GM12878 (cell line): ENCODE data around the gene CENPQ. TPM values are rescaled to one million over a fixed set of nuclear protein-coding genes. Genes with fewer than 3 reads are reported as not detected.

Experiments used
- ATAC-seq: fragments of 200-7000 bp; cut with Tn5 transposase; 3 replicates; pipeline ENCODE4 v1.9.1; 2020; ENCODE audit warnings: mild to moderate bottlenecking, moderate library complexity
- BruUV-seq: library from RNA; stranded (reverse); fragments of 400-500 nt; replicated peaks from 2 replicates; lab custom pipeline; 2021; lab: Mats Ljungman, UMichigan
- CTCF ChIA-PET: fragments of 300-600 bp; sonication (Branson Sonifier 250); formaldehyde crosslinking; extraction: SDS; loops from one replicate; lab custom pipeline; 2021; ENCODE audit warnings: inconsistent platforms; lab: Yijun Ruan, JAX
- POLR2A ChIA-PET: fragments of 350-600 bp; formaldehyde crosslinking; extraction: SDS; loops from one replicate; lab custom pipeline; 2021; ENCODE audit warnings: inconsistent platforms; lab: Charles Lee
- RAD21 ChIA-PET: fragments of 300-600 bp; sonication (Branson Sonifier 250); formaldehyde crosslinking; loops from one replicate; lab custom pipeline; 2023; ENCODE audit warnings: antibody characterized with exemption; ENCODE audit not compliant: unreplicated experiment; lab: Charles Lee
- SMC1A ChIA-PET: fragments of 300-600 bp; sonication (Branson Sonifier 250); formaldehyde crosslinking; loops from one replicate; lab custom pipeline; 2023; ENCODE audit not compliant: unreplicated experiment, uncharacterized antibody; lab: Charles Lee
- DNase-seq: peaks from one replicate; pipeline ENCODE4 v3.0.0-alpha.2; 2011; ENCODE audit warnings: low read depth, low spot score
- FAIRE-seq: peaks from 3 replicates; lab custom pipeline; 2011; peaks lifted over from hg19 to GRCh38; lab: Jason Lieb, UNC
- H2AFZ ChIP-seq: 2 replicates; pipeline ENCODE4 v1.6.0; 2011; ENCODE audit warnings: low read depth, low read length, control low read depth; ENCODE audit not compliant: control insufficient read depth
- H3K27ac ChIP-seq: 2 replicates; pipeline ENCODE4 v1.5.1; 2011; ENCODE audit warnings: control low read depth; ENCODE audit not compliant: control insufficient read depth, insufficient read depth
- H3K27me3 ChIP-seq, 2 experiments: replicated peaks in 1 of 2; 2 replicates each; pipeline versions ENCODE4 v1.6.0 to v1.6.1; 2011; ENCODE audit warnings: low read length in 1 of 2; ENCODE audit not compliant: control insufficient read depth in 2 of 2, insufficient read depth in 2 of 2
- H3K36me3 ChIP-seq, 2 experiments: 2 replicates each; pipeline ENCODE4 v1.5.1; 2011; ENCODE audit warnings: low read length in 1 of 2; ENCODE audit not compliant: control insufficient read depth in 2 of 2, insufficient read depth in 2 of 2
- H3K4me1 ChIP-seq: 2 replicates; pipeline ENCODE4 v1.6.1; 2011; ENCODE audit warnings: mild to moderate bottlenecking, low read length, moderate library complexity, mixed read lengths; ENCODE audit not compliant: control insufficient read depth, insufficient read depth
- H3K4me2 ChIP-seq: 2 replicates; pipeline ENCODE4 v1.6.0; 2011; ENCODE audit warnings: control low read depth; ENCODE audit not compliant: control insufficient read depth, insufficient read depth
- H3K4me3 ChIP-seq: fragments of 200-600 bp; sonication (generic); 2 replicates; pipeline ENCODE4 v1.5.1; 2016
- H3K79me2 ChIP-seq: 2 replicates; pipeline ENCODE4 v1.6.0; 2011; ENCODE audit warnings: low read length; ENCODE audit not compliant: control insufficient read depth, insufficient read depth
- H3K9ac ChIP-seq: 2 replicates; pipeline ENCODE4 v1.8.0; 2011; ENCODE audit warnings: low read length, control low read depth, mixed read lengths; ENCODE audit not compliant: control insufficient read depth, insufficient read depth
- H3K9me3 ChIP-seq: replicated peaks from 3 replicates; pipeline ENCODE4 v1.5.1; 2011; ENCODE audit warnings: mild to moderate bottlenecking, low read length; ENCODE audit not compliant: control insufficient read depth, insufficient read depth
- H4K20me1 ChIP-seq: 2 replicates; pipeline ENCODE4 v1.6.0; 2011; ENCODE audit not compliant: control insufficient read depth, insufficient read depth
- ATF3 ChIP-seq: IDR thresholded peaks from 2 replicates; pipeline ENCODE4 v1.6.1; 2011; ENCODE audit warnings: low read depth, mild to moderate bottlenecking, low read length, moderate library complexity, borderline replicate concordance; ENCODE audit errors: extremely low read depth
- CHD2 ChIP-seq: IDR thresholded peaks from 2 replicates; pipeline ENCODE4 v1.6.1; 2011; ENCODE audit warnings: low read depth, low read length, improper control_type of control experiment, borderline replicate concordance
- CREB1 ChIP-seq: IDR thresholded peaks from 2 replicates; pipeline ENCODE4 v1.6.1; 2012; ENCODE audit warnings: low read depth, mild to moderate bottlenecking, inconsistent platforms
- CREM ChIP-seq: IDR thresholded peaks from 2 replicates; pipeline ENCODE4 v1.6.1; 2014; ENCODE audit warnings: antibody characterized with exemption, low read depth
- ETV6 ChIP-seq, 2 experiments: fragments of 450-650 bp in 1 of 2; IDR thresholded peaks in 1 of 2; conservative IDR thresholded peaks in 1 of 2; 2 replicates each; pipeline ENCODE4 v1.6.1; 2014; ENCODE audit warnings: antibody characterized with exemption in 1 of 2, borderline replicate concordance in 1 of 2, low read depth in 1 of 2, mild to moderate bottlenecking in 1 of 2, moderate library complexity in 1 of 2
- EZH2 ChIP-seq: IDR thresholded peaks from 2 replicates; pipeline ENCODE4 v1.6.1; 2012; ENCODE audit warnings: low read depth, mild to moderate bottlenecking, control low read depth, inconsistent platforms, low read length, borderline replicate concordance; ENCODE audit not compliant: control insufficient read depth
- JUND ChIP-seq: IDR thresholded peaks from 2 replicates; pipeline ENCODE4 v1.6.1; 2012; ENCODE audit warnings: low read depth, mild to moderate bottlenecking, low read length, improper control_type of control experiment, moderate library complexity
- KAT2A ChIP-seq: conservative IDR thresholded peaks from 2 replicates; pipeline ENCODE4 v1.6.1; 2011; ENCODE audit warnings: low read depth, low read length; ENCODE audit not compliant: control insufficient read depth
- MEF2B ChIP-seq: fragments of 450-650 bp; IDR thresholded peaks from 2 replicates; pipeline ENCODE4 v1.6.1; 2018; ENCODE audit warnings: mild to moderate bottlenecking, moderate library complexity; ENCODE audit not compliant: partially characterized antibody, poor library complexity, severe bottlenecking
- MYC ChIP-seq: IDR thresholded peaks from 2 replicates; pipeline ENCODE4 v1.6.1; 2011; ENCODE audit warnings: mild to moderate bottlenecking, low read length, moderate library complexity, inconsistent platforms; ENCODE audit not compliant: insufficient read depth, insufficient replicate concordance, insufficient read length, severe bottlenecking
- NBN ChIP-seq: fragments of 450-650 bp; IDR thresholded peaks from 2 replicates; pipeline ENCODE4 v1.6.1; 2016
- SIX5 ChIP-seq: IDR thresholded peaks from 2 replicates; pipeline ENCODE4 v1.6.1; 2011; ENCODE audit warnings: mild to moderate bottlenecking, low read depth, low read length, moderate library complexity; ENCODE audit not compliant: severe bottlenecking
- STAT3 ChIP-seq: IDR thresholded peaks from 2 replicates; pipeline ENCODE4 v1.6.1; 2011; ENCODE audit warnings: low read depth, low read length, improper control_type of control experiment
- ZBED1 ChIP-seq: IDR thresholded peaks from 2 replicates; pipeline ENCODE4 v1.6.1; 2016; ENCODE audit warnings: borderline replicate concordance
- ZNF217 ChIP-seq: fragments of 450-650 bp; IDR thresholded peaks from 2 replicates; pipeline ENCODE4 v1.6.1; 2017; ENCODE audit warnings: antibody characterized with exemption, mild to moderate bottlenecking
- WGBS: methylation state at CpG from one replicate; pipeline ENCODE4 v1.1.6; 2016; ENCODE audit warnings: low lambda C conversion rate; ENCODE audit not compliant: insufficient replicate concordance, insufficient coverage; ENCODE audit errors: missing lambda C conversion rate; 5-methylcytosine and 5-hydroxymethylcytosine counted together
- in situ Hi-C: fragments of 300-500 bp; cut with MboI; formaldehyde crosslinking; loops from 9 replicates; pipeline ENCODE4 v1.14.3; 2018; ENCODE audit warnings: mixed read lengths
- intact Hi-C: fragments of 100-400 bp; cut with micrococcal nuclease; formaldehyde crosslinking; loops from one replicate; pipeline ENCODE4 v1.14.2; 2022; ENCODE audit not compliant: unreplicated experiment
- polyA plus RNA-seq, 11 experiments: library from polyadenylated mRNA; depleted of rRNA in 4 of 11; unstranded in 6 of 11; stranded (reverse) in 5 of 11; fragments of >200 nt; fragmentation: Nextera tagmentation in 4 of 11; fragmentation: Illumina TruSeq in 1 of 11; extraction: Ambion mirVana in 4 of 11; extraction: Trizol in 1 of 11; gene quantifications; 1 replicate in 1 of 11; 2 replicates in 10 of 11; pipeline versions ENCODE4 v1.2.1 to v1.2.3, GENCODE V29; 2011 to 2016; ENCODE audit warnings: inconsistent platforms in 2 of 11, missing spikeins in 2 of 11, low read depth in 1 of 11
- total RNA-seq, 4 experiments: library from RNA; depleted of rRNA in 3 of 4; stranded (reverse); fragments of >200 nt in 3 of 4; fragmentation: Illumina TruSeq in 1 of 4; extraction: Trizol in 1 of 4; gene quantifications; 2 replicates each; pipeline versions ENCODE4 v1.2.1 to v1.2.3, GENCODE V29; 2013 to 2021
- TF ChIP-seq, protein P1 (sequence below): IDR thresholded peaks from 2 replicates; pipeline ENCODE4 v1.6.1; 2012; ENCODE audit warnings: low read depth, low read length, improper control_type of control experiment

Gene CENPQ
- total and polyA plus RNA-seq, 10 of the 15 experiments (the other 5 are each of a cell fraction or from before 2014, with no cell fraction given): 7.4 to 34.2 (median 17.8) TPM

- H2AFZ ChIP-seq: peak overlapping the region; percentile 63
- ATAC-seq: no peak
- peaks cover 36% of the 10 kb centered on the region for H3K79me2 ChIP-seq
- H3K27ac ChIP-seq: peak overlapping the region; percentile 80
- peaks cover 4% of the 10 kb centered on the region; the same call in 1 of the 2 replicates for H3K4me1 ChIP-seq
- SMC1A ChIA-PET: interaction anchor here (0.7 to 1.2 kb wide), 2 partner anchors 9 to 12 kb away, joined by 4 to 5 read pairs; no protein-coding TSS in a partner anchor
- H3K4me3 ChIP-seq: peak overlapping the region; percentile 92
- TF ChIP-seq JUND (no peak), KAT2A (no peak), ZBED1 (no peak), CREM (no peak), ETV6 (conservative IDR thresholded peaks at IDR 0.05 in 1 of 2, IDR thresholded peaks at IDR 0.05 in 1 of 2; ENCODE audit: borderline replicate concordance in 1 of 2, low read depth in 1 of 2) (no peak), CREB1 (0 out of 2 replicates have a peak, but pooled peaks have one; percentile 15), MEF2B (no peak)
- H3K9me3 ChIP-seq: no peaks in the 10 kb centered on the region
- CTCF ChIA-PET: interaction anchor here (1.4 kb wide), 1 partner anchor 9 kb away, joined by 7 read pairs; no protein-coding TSS in a partner anchor
- no TSS peak for BruUV-seq
- POLR2A ChIA-PET: no interaction called here
- in situ Hi-C loops: no loop called here
- H3K27me3 ChIP-seq: no peaks in the 10 kb centered on the region
- DNase-seq: no peak
- no peaks in the 10 kb centered on the region for H3K36me3 ChIP-seq
- H3K9ac ChIP-seq: peak overlapping the region; percentile 89
- FAIRE-seq: no peak
- WGBS: 32% methylated on average over 3 of the region's 3 CpGs
- intact Hi-C loops: no loop called here
- H3K4me2 ChIP-seq: peak overlapping the region; percentile 86
- no peaks in the 10 kb centered on the region for H4K20me1 ChIP-seq
- RAD21 ChIA-PET: no interaction called here
Measured at GRCh38 chr6:49462071-49462470, 1.1 kb upstream of the CENPQ start.

DNA sequence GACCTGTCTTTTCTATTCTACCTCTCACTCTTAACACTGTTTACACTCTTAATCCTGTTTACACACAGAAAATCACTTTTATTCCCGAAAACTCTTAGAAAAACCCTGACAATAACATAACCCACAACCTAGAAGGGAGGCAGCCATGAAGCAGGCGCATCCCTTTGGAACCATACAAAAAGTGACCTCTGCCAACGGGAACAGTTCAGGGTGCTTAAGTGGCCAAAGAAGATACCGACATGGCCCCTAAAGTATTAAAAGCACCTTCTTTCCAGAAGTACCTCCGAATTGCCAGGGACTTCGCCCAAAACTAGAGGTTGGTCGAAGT is 607 bp upstream of the CENPQ start:
- Histone ChIP-seq H3K4me2 (peak overlapping the region; percentile 86), H4K20me1 (no peaks in the 10 kb centered on the region), H3K79me2 (peaks cover 36% of the 10 kb centered on the region), H3K27me3 (no peaks in the 10 kb centered on the region), H3K4me3 (peak overlapping the region; percentile 92), H3K4me1 (peaks cover 4% of the 10 kb centered on the region; the same call in 1 of the 2 replicates), H3K27ac (peak overlapping the region; percentile 80), H3K9ac (peak overlapping the region; percentile 89), H2AFZ (peak overlapping the region; percentile 66), H3K9me3 (no peaks in the 10 kb centered on the region), H3K36me3 (no peaks in the 10 kb centered on the region)
- ChIA-PET RAD21 (no interaction called here), SMC1A (interaction anchor here (0.7 to 1.2 kb wide), 2 partner anchors 9 to 13 kb away, joined by 4 to 5 read pairs; no protein-coding TSS in a partner anchor), CTCF (interaction anchor here (1.4 kb wide), 1 partner anchor 9 kb away, joined by 7 read pairs; no protein-coding TSS in a partner anchor), POLR2A (no interaction called here)
- DNase-seq (no peak), FAIRE-seq (no peak), ATAC-seq (peak; percentile 22)
- TSS peak; percentile 83 for BruUV-seq
- intact Hi-C loops (no loop called here), in situ Hi-C loops (no loop called here)
- 0% methylated on average over 7 of the region's 7 CpGs for WGBS
- TF ChIP-seq, protein P1, sequence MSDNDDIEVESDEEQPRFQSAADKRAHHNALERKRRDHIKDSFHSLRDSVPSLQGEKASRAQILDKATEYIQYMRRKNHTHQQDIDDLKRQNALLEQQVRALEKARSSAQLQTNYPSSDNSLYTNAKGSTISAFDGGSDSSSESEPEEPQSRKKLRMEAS: no peak
- TF ChIP-seq STAT3 (no peak), CHD2 (no peak), NBN (no peak), ZNF217 (no peak), CREM (no peak), MYC (no peak), ATF3 (no peak), SIX5 (no peak), EZH2 (no peak)
